Glutamatergic neuron (in vitro differentiated cells): ENCODE measurements around the gene ADGRB3. TPM values are rescaled to one million over a fixed set of nuclear protein-coding genes. Genes with fewer than 3 reads are reported as not detected.

Experiments
- DNase-seq: peaks from one replicate; pipeline ENCODE4 v3.0.0; 2022
- H3K27ac Mint-ChIP-seq: one replicate; pipeline ENCODE4 v1.8.0; 2020; ENCODE audit warnings: mild to moderate bottlenecking, mixed read lengths, inconsistent platforms; ENCODE audit not compliant: unreplicated experiment
- H3K27me3 Mint-ChIP-seq: one replicate; pipeline ENCODE4 v1.8.0; 2020; ENCODE audit warnings: mild to moderate bottlenecking, moderate library complexity, mixed read lengths, inconsistent platforms; ENCODE audit not compliant: unreplicated experiment
- H3K36me3 Mint-ChIP-seq: one replicate; pipeline ENCODE4 v1.8.0; 2020; ENCODE audit warnings: mild to moderate bottlenecking, mixed read lengths, inconsistent platforms; ENCODE audit not compliant: unreplicated experiment
- H3K4me1 Mint-ChIP-seq: one replicate; pipeline ENCODE4 v1.8.0; 2020; ENCODE audit warnings: mild to moderate bottlenecking, low read depth, mixed read lengths, inconsistent platforms; ENCODE audit not compliant: unreplicated experiment
- H3K4me3 Mint-ChIP-seq: one replicate; pipeline ENCODE4 v1.8.0; 2020; ENCODE audit warnings: mild to moderate bottlenecking, mixed read lengths, inconsistent platforms; ENCODE audit not compliant: unreplicated experiment
- H3K9me3 Mint-ChIP-seq: one replicate; pipeline ENCODE4 v1.8.0; 2020; ENCODE audit warnings: mild to moderate bottlenecking, moderate library complexity, mixed read lengths, inconsistent platforms; ENCODE audit not compliant: unreplicated experiment
- total RNA-seq: library from RNA; stranded (reverse); fragmentation: NEBNext Ultra II Directional; extraction: Animal tissue kit (Norgen Biotek cat#: 25700); gene quantifications from one replicate; pipeline ENCODE4 v1.2.1, GENCODE V29; 2021; ENCODE audit not compliant: unreplicated experiment
- TF ChIP-seq, protein P1 (sequence below): fragments of 200-600 bp; sonication (generic); IDR thresholded peaks from one replicate; pipeline ENCODE4 v1.5.0; 2021; ENCODE audit not compliant: partially characterized antibody, unreplicated experiment

ADGRB3 gene
- total RNA-seq, 1 donor from 2014 or later: 7.3 TPM

DNA sequence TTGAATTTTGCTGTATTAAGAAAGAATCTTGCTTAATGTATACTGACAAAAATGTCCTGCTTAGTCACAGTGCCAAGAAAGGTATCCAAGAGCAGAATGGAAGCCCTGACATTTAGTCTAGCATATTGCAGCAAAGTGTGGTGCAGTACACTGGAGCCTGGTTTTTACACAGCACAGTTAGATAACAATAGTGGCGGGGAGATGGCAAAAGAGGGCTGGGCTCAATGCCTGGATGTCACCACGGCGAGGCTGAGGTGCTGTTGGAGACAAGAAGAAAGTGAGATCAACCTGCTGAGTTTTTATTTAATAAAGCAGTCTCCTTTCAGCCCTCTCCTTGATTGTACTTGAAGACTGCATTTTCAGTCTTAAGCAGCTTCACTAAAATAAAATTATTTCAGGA, 735.7 kb downstream of the ADGRB3 start:
- TF ChIP-seq, protein P1, sequence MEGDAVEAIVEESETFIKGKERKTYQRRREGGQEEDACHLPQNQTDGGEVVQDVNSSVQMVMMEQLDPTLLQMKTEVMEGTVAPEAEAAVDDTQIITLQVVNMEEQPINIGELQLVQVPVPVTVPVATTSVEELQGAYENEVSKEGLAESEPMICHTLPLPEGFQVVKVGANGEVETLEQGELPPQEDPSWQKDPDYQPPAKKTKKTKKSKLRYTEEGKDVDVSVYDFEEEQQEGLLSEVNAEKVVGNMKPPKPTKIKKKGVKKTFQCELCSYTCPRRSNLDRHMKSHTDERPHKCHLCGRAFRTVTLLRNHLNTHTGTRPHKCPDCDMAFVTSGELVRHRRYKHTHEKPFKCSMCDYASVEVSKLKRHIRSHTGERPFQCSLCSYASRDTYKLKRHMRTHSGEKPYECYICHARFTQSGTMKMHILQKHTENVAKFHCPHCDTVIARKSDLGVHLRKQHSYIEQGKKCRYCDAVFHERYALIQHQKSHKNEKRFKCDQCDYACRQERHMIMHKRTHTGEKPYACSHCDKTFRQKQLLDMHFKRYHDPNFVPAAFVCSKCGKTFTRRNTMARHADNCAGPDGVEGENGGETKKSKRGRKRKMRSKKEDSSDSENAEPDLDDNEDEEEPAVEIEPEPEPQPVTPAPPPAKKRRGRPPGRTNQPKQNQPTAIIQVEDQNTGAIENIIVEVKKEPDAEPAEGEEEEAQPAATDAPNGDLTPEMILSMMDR: no peak
- H3K36me3 Mint-ChIP-seq: no peaks in the 10 kb centered on the region
- H3K9me3 Mint-ChIP-seq: no peaks in the 10 kb centered on the region
- no peak overlapping the region for H3K4me3 Mint-ChIP-seq
- no peaks in the 10 kb centered on the region for H3K27me3 Mint-ChIP-seq
- DNase-seq: no peak
- peaks cover 3% of the 10 kb centered on the region for H3K4me1 Mint-ChIP-seq
- no peak overlapping the region for H3K27ac Mint-ChIP-seq

GRCh38 chr6:69378326-69378725, 743.2 kb downstream of the ADGRB3 start:
- Mint-ChIP-seq H3K27ac (no peak overlapping the region), H3K9me3 (no peaks in the 10 kb centered on the region), H3K4me1 (no peaks in the 10 kb centered on the region), H3K27me3 (no peaks in the 10 kb centered on the region), H3K4me3 (no peak overlapping the region), H3K36me3 (no peaks in the 10 kb centered on the region)
- DNase-seq: no peak
- TF ChIP-seq, protein P1: no peak

- H3K27me3 Mint-ChIP-seq: no peaks in the 10 kb centered on the region
- no peaks in the 10 kb centered on the region for H3K4me1 Mint-ChIP-seq
- H3K27ac Mint-ChIP-seq: no peak overlapping the region
- H3K9me3 Mint-ChIP-seq: no peaks in the 10 kb centered on the region
- no peaks in the 10 kb centered on the region for H3K36me3 Mint-ChIP-seq
- no peak overlapping the region for H3K4me3 Mint-ChIP-seq
- DNase-seq: no peak
- TF ChIP-seq, protein P1: no peak
Observed at GRCh38 chr6:69379518-69379917, 744.4 kb downstream of the ADGRB3 start.

DNA sequence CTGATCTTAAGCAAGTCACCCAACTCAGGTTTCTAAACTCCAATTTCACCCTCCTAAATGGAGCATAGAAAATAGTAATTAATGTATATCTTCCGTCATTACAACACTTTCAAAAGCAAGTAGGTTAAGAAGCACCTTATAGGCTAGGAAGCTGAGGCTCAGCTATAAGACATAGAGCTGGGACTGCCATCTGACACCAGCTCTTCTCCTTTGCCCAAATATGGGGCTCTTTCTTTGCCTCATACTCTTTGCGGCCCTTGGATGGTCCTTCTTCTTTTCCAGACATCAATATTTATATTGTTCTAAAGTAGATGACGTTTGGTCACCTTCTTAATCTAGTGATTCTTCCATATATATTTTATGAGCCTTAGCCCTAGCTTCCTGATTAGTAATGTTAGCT, 748.5 kb downstream of the ADGRB3 start:
- Mint-ChIP-seq H3K4me3 (no peak overlapping the region), H3K27ac (no peak overlapping the region), H3K36me3 (no peaks in the 10 kb centered on the region), H3K4me1 (peaks cover 2% of the 10 kb centered on the region), H3K9me3 (no peaks in the 10 kb centered on the region), H3K27me3 (peaks cover 3% of the 10 kb centered on the region)
- no peak for DNase-seq
- TF ChIP-seq, protein P1: no peak

GRCh38 chr6:69386426-69386825, 751.3 kb downstream of the ADGRB3 start:
- TF ChIP-seq, protein P1: no peak
- H3K4me3 Mint-ChIP-seq: no peak overlapping the region
- no peaks in the 10 kb centered on the region for H3K9me3 Mint-ChIP-seq
- H3K4me1 Mint-ChIP-seq: peaks cover 2% of the 10 kb centered on the region
- peaks cover 3% of the 10 kb centered on the region for H3K27me3 Mint-ChIP-seq
- no peaks in the 10 kb centered on the region for H3K36me3 Mint-ChIP-seq
- no peak for DNase-seq
- H3K27ac Mint-ChIP-seq: no peak overlapping the region
